SHP77 (cell line): ENCODE measurements around the gene FAM131A.

Experiments used
- DNase-seq, 2 experiments: peaks; one replicate each; lab custom pipeline; 2025; lab: John Stamatoyannopoulos, UW

The FAM131A gene

DNA sequence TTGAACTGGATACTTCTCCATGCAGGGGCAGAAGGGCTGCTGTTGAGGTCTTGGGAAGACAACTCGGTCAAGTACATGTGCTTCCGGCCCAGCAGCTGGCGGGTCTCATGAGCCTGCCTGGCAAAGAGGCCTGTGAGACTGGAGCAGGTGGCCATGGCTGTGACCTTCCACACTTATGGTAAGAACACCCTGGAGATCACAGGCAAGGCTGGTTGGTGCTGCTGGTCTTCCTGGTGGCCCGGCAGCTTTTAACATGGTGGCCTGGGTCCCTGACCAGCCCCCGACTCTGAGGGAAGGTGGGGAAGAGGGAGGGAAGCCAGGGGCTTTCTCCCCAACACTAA lies 57.9 kb downstream of the FAM131A start:
- peak; percentile 41 to 76 for DNase-seq
